NCI-H1105 (cell line): ENCODE measurements around the gene HSPA1A.
"Not testable (repeated sequence)": the region's sequence is repeated elsewhere in the genome, so short reads cannot be mapped to it uniquely, and the experiment has no call there.

ENCODE experiments used
- DNase-seq: peaks from one replicate; lab custom pipeline; 2025; lab: John Stamatoyannopoulos, UW

HSPA1A gene

DNA sequence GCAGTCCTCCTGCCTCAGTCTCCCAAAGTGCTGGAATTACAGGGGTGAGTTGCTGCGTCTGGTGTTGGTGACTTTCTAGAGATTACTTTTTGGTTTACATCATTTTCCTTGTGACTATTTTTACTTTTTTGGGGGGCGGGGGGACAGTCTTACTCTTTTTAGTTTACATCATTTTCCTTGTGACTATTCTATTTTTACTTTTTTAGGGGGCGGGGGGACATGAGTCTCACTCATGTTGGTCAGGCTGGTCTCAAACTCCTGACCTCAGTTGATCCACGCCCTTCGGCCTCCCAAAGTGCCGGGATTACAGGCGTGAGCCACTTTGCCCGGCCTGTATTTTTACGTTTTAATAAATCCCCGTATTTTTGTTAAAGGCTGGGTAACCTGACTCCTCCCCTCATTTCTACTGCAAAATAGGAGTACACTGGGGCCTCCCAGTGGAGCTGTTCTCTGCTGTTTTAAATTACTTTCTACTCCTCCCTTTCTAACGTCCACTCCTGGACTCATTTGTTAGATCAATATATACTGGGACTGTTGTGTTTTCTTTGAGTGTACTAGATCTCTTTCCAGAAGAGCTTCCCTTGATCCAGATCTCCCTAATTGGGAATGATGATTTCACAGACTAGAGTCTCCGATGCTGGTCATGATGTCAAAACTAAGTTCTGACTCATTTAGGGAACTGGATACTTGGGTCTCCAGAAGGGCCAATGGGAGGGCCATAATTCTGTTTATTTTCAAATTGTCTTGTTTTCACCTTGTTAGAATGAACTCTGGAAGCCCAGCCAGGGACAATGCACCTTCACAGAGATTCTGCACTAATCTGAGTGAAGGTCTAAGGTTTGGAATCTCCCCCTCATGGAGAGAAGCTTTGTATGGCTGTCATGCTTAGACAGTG lies 21.4 kb downstream of the HSPA1A start:
- no peak for DNase-seq

DNA sequence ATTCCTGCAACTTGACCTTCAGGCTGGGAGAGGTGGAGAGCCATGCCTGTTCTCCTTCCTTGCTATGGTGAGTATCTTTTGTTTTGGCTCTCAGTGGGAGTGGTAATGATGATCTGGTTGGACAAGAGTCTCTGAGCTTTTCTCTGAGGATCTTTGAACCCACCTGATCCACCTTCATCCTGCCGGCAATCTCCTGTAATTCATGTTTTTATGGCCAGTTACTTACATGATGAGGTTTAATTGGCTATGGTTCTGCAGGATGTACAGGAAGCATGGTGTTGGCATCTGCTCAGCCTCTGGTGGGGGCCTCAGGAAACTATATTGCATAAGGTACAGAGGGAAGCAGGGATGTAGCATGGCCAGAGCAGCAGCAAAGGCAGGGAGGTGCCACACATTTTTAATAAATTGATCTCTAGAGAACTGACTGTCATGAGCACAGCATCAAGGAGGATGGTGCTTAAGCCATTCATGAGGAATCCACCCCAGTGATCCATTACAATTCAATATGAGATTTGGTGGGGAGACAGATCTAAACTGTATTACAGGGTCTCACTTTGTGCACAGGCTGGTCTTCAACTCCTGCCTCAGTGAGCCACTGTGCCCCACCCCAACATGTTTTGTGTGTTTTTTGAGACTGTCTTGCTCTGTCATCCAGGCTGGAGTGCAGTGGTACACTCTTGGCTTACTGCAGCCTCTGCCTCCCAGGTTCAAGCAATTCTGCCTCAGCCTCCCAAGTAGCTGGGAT lies 22.2 kb downstream of the HSPA1A start:
- DNase-seq: no peak

DNA sequence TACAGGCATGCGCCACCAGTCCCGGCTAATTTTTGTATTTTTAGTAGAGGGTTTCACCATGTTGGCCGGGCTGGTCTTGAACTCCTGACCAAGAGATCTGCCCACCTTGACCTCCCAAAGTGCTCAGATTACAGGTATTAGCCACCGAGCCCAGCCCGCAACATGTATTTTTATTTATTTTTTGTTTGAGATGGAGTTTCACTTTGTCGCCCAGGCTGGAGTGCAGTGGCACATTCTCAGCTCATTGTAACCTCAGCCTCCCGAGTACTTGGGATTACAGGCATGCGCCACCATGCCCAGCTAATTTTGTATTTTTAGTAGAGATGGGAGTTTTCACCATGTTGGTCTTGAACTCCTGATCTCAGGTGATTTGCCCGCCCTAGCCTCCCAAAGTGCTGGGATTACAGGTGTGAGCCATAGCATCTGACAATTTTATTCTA lies 22.8 kb downstream of the HSPA1A start:
- not testable (repeated sequence) for DNase-seq

DNA sequence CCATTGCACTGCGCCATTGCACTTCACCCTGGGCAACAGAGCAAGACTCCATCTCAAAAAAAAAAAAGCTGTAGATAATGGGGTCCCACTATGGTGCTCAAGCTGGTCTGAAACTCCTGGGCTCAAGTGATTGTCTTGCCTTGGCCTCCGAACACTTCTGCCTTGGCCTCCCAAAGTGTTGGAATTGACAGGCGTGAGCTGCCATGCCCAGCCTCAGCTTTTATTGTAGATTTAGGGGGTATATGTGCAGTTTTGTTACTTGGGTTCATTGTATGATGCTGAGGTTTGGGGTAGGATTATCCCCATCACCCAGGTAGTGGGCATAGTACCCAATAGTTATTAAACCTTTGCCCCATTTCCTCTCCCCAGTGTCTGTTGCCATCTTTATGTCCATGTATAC lies 23.6 kb downstream of the HSPA1A start:
- DNase-seq: no peak

DNA sequence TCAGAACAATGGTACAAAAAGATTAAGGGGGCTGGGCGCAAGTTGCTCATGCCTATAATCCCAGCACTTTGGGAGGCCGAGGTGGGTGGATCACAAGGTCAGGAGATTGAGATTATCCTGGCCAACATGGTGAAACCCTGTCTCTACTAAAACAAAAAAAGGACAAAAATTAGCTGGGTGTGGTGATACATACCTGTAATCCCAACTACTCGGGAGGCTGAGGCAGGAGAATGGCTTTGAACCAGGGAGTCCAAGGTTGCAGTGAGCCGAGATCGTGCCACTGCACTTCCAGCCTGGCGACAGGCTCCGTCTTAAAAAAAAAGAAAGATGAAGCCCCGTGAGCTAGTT lies 24.4 kb downstream of the HSPA1A start:
- not testable (repeated sequence) for DNase-seq

DNA sequence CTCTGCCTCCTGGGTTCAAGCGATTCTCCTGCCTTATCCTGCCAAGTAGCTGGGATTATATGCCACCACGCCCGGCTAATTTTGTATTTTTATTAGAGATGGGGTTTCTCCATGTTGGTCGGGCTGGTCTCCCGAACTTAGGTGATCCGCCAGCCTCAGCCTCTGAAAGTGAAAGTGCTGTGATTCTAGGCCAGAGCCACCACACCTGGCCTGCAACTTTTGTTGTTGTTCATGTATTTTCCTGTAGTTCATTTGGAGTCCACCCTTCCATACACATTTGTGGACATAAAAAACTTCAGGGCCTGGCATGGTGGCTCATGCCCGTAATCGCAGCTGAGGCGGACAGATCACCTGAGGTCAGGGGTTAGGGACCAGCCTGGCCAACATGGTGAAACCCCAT lies 26.7 kb downstream of the HSPA1A start:
- no peak for DNase-seq

DNA sequence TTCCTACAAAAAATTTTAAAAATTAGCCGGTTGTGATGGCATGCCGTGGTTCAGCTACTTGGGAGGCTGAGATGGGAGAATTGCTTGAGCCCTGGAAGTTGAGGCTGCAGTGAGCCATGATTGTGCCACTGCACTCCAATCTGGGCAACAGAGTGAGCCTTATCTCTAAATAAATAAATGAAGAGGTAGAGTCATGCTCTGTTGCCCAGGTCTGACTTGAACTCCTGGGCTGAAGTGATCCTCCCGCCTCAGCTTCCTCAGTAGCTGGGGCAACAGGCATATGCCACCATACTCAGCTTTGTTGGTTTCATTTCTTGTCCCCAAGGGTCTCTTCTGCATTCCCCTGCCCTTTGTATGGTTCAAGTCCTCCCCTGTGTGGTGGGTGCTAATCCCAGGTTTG lies 29.2 kb downstream of the HSPA1A start:
- no peak for DNase-seq

DNA sequence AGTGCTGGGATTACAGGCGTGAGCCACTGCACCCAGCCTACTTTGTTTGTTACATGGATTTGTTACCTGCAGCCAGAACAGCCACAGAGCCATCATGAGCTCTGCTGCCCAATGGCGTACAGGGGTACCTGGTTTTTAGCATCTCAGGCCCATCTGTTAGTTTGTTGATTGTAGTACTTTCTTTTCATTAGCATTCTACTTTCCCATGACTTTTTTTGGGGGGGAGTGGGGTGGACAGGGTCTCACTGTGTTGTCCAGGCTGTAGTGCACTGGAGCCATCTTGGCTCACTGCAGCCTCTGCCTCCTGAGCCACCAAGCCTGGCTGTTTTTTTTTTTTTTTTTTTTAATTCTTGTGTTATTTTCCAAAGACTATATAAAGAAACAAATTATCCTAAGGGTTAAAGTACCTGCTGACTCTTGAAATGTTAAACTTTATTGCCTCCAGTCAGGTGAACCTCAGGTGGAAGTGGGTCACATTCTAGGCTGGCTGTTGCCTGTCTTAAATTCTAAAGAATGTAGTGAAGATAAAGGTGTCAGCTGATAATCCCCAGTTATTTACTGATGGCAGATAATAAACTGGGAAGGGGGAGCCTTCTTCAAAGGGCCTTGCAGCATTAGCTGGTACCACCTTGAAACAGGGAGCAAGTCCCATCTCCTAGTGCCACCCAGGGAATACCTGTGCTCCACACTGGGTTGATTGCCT lies 32.1 kb downstream of the HSPA1A start:
- DNase-seq: no peak

DNA sequence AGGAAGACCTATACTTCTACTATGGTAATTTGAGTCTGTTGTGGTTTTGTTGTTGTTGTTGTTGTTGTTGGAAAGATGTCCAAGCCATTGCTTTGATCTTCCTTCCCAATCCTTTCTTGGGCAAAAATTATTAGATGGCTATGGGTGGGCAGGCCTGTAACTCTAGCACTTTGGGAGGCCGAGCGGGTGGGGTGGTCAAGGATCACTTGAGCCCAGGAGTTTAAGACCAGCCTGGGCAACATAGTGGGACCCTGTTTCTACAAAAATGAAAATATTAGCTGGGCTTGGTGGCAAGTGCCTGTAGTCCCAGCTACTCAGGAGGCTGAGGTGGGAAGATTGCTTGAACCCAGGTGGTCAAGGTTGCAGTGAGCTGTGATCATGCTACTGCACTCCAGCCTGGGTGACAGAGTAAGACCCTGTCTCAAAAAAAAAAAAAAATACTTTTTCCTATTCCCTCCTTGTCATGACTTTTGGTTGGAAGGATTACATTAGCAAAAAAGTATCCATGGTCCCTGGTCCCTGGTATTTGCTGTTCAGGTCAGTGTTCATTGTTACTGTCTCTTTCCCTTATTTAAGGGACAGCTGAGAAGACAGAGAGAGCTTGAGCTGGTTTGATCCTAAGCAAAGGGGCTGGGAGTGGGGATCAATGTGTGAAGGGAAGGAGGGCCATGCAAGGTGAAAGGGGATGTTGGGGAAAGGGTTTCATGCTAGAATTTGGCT lies 35.6 kb downstream of the HSPA1A start:
- no peak for DNase-seq

DNA sequence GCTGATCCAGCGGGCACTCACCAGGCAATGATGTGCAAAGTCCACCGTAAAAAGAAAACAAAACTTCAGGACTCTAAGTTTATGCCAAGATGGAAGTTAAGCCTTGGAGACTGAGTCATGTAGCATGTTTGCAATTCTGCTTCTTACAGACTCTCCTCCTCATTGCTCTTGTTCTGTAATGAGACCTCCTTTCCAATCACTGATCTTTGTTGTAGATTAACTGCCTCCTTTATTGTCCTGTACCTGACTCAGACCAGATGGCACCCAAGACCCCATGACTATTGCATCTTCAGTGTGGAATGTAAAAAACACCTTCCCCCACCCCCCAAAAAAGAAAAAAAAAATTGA lies 36.1 kb downstream of the HSPA1A start:
- no peak for DNase-seq

DNA sequence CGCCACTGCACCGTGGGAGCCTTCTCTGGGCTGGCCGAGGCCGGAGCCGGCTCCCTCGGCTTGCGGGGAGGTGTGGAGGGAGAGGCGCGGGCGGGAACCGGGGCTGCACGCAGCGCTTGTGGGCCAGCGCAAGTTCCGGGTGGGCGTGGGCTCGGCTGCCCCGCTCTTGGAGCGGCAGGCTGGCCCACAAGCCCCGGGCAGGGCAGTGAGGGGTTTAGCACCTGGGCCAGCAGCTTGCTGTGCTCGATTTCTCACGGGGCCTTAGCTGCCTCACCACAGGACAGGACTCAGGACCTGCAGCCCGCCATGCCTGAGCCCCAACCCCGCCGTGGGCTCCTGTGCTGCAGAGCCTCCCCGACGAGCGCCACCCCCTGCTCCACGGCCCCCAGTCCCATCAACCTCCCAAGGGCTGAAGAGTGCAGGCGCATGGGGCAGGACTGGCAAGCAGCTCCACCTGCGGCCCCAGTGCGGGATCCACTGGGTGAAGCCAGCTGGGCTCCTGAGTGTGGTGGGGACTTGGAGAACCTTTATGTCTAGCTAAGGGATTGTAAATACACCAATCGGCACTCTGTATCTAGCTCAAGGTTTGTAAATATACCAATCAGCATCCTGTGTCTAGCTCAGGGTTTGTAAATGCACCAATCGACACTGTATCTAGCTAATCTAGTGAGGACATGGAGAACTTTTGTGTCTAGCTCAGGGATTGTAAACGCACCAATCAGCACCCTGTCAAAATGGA lies 36.8 kb downstream of the HSPA1A start:
- not testable (repeated sequence) for DNase-seq

DNA sequence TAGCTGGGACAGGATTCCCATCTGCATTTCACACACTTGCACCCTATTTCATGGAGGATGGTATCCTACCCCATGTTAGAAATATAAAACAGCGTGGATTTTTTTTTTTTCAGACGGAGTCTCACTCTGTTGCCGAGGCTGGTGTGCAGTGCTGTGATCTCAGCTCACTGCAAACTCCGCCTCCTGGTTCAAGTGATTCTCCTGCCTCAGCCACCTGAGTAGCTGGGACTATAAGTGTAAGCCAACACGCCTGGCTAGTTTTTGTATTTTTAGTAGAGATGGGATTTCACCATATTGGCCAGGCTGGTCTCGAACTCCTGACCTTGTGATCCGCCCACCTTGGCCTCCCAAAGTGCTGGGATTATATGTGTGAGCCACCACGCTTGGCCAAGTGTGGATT lies 42.4 kb downstream of the HSPA1A start:
- DNase-seq: not testable (repeated sequence)

DNA sequence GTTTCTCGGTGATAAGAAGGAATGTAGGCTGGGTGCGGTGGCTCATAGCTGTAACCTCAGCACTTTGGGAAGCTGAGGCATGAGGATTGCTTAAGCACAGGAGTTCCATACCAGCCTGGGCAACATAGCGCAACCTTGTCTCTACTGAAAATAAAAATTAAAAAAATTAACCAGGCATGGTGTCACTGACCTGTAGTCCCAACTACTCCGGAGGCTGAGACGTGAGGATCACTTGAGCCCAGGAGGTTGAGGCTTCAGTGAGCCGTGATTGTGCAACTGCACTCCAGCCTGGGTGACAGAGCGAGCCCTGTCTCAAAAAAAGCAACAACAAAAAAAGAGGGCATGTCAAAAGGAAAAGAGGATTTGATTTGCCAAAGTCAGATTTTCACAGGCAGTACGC lies 43.4 kb downstream of the HSPA1A start:
- no peak for DNase-seq

DNA sequence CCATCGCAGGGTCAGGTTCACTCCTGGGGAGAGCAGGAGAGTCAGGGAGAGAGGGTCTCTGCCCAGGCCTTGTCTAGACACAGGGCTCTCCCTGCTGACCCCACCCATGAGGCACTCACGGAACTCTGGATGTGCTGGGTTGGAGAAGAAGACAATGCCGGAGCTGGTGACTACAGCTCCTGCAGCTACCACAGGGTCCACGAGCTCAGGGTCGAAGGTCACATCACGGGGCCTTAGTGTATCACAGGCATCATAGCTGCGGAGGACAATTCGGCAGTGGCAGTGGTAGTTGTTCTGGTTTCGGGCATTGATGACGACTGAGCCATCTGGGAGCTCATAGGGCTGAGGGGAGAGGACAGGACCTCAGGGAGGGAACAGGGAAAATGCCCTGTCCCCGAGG lies 44.6 kb downstream of the HSPA1A start:
- DNase-seq: no peak

DNA sequence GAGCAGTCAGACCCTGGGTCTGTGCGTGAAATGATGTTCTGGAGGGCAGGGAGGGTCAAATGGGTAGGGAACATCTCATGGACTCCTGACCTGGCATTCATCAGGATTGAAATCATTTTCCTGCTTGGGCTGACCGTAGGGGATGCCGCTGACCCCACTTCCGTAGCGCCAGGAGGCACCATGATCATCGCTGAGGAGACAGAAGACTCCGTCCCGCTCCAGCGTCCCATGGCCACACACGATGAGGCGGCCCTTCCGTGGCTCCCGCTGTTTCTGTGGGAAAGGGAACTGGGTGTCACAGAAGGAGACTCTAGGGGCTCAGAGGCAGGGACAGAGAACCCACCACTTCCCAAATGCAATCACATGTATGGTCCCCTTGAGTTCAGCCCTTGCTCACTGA lies 45.0 kb downstream of the HSPA1A start:
- DNase-seq: no peak

DNA sequence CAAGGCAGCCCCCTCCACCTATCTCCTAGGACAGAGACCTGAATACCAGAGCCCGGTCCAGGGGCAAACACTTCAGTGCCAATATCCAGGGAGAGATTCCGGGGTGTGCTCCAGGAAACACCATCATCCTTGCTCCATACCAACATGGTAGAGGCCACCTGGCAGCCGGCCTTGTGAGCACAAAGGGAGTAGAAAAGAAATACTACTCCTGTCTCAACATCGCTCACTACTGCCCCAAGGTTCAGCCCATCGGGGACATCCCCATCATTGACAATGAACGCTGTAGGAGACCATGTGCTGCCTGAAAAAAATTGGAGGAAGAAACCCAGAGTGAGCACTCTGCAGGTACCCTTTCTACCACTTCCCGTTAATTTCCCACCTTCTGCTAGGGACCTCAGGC lies 45.8 kb downstream of the HSPA1A start:
- no peak for DNase-seq

DNA sequence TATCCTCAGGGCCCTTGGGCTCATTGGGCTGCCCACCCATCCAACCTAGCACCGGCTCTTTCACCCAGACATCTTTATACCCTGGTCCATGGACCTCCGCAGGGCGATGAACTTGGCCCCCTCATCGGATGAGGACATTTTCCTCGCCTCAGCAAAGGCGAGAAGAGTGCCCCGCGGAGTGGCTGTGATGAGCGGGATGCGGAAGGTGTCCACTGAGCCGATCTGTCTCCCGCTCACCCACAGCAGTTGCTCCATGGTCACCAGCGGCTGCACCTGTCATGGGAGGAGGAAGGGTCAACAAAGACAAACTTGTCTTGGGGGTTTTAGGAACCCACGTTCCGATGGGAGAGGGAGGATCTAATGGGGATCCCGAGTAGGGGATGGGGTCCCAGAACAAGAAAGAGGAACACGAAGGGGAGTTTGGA lies 46.6 kb downstream of the HSPA1A start:
- no peak for DNase-seq

DNA sequence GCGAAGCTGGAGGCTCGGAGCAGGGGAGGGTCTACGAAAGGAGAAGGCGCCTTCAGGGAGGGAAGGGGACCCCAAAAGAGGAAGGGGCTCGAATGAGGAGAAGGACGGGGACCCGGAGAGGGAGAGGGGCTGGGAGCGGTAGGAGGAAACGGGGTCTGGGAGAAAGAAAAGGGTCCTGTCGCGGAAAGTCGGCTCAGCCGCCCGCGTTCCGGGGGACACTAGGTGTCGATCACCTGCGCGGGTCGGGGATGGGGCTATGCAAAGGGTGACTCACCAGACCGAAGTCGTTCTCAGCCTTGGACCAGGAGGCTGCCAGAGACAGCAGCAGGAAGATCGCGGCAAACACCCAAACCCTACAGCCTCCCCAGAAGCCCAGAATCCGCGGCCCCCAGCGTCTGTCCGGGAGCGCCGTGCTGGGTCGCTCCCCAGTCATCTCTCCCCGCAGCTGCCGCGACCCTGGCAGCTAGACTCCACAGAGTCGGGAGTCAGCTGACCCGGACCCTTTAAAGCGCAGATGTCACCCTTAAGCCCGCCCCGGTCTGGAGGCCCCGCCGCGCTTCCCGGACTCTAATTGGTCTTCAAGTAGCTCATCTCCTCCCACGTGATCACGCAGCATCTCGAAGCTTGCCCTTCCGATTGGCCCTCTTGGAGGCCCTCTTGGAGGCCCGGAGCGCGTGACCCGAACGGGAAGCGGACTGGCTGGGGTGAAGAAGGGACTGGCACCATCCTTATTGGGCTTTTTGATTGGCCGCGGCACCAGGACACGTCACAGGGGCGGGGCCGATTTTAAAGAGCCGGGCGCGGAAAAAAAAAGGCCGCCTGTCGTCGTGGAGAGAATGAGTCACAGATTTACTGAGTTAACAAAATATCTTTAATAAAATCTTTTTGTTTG lies 47.2 kb downstream of the HSPA1A start, which contains the start of gene NEU1:
Gene NEU1, minus strand, starts transcription at position 478 of the 892 bp plus-strand sequence. Its CDS starts 45 bp downstream, at position 433.
- DNase-seq: peak; percentile 100

DNA sequence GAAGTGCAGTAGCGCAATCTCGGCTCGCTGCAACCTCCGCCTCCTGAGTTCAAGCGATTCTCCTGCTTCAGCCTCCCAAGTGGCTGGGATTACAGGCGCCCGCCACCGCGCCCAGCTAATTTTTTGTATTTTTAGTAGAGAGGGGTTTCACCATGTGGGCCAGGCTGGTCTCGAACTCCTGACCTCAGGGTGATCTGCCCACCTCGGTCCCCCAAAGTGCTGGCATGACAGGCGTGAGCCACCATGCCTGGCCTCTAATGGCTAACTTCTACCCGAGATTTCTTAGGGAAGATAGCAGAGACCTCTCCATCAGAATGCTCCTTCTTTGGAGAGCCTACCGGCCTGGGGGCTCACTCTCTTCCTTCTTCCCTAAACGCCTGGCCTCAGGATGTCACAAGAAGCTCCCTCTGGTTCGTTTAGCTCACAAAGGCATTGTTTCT lies 48.8 kb downstream of the HSPA1A start:
- DNase-seq: not testable (repeated sequence)

DNA sequence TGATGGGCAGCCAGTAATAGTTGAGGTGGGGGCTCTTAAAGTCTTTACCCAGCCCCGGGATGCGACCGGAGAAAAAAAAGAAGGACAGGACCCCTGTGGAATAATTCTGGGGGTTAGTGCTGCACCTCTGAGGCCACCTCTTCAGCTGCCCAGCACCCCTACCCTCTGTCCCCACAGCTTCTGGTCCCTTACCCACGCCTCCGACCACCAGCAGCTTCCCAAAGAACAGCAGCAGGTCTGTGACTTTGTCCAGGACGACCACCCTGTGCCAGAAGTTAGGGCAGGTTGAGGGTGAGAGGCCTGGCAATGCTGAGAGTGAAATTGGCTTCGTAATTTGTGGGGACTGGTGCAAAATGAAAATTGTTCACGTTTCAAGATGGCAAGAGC lies 49.5 kb downstream of the HSPA1A start:
- DNase-seq: no peak
